ENCODE measurements around the gene CYP27B1.

CYP27B1 gene

GRCh38 chr12:57751788-57752667 is 14.8 kb downstream of the CYP27B1 start, which contains the start of gene CDK4:
CDK4 (minus strand) TSS chr12:57752310; CDS start chr12:57751717, 593 bp downstream.
- DNase-seq (ENCODE audit: low read depth in 2 of 2, low spot score in 1 of 2), result peak; percentile 94 to 97

DNA sequence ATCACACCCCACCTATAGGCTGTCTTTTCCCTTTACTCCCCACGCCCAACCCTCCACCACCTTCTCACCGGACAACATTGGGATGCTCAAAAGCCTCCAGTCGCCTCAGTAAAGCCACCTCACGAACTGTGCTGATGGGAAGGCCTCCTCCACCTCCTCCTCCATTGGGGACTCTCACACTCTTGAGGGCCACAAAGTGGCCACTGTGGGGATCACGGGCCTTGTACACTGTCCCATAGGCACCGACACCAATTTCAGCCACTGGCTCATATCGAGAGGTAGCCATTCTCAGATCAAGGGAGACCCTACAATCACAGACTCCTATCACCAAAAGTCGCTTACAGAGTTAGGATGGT is 15.5 kb downstream of the CYP27B1 start:
- no peak for DNase-seq (ENCODE audit: low read depth in 2 of 2, low spot score in 1 of 2)

DNA sequence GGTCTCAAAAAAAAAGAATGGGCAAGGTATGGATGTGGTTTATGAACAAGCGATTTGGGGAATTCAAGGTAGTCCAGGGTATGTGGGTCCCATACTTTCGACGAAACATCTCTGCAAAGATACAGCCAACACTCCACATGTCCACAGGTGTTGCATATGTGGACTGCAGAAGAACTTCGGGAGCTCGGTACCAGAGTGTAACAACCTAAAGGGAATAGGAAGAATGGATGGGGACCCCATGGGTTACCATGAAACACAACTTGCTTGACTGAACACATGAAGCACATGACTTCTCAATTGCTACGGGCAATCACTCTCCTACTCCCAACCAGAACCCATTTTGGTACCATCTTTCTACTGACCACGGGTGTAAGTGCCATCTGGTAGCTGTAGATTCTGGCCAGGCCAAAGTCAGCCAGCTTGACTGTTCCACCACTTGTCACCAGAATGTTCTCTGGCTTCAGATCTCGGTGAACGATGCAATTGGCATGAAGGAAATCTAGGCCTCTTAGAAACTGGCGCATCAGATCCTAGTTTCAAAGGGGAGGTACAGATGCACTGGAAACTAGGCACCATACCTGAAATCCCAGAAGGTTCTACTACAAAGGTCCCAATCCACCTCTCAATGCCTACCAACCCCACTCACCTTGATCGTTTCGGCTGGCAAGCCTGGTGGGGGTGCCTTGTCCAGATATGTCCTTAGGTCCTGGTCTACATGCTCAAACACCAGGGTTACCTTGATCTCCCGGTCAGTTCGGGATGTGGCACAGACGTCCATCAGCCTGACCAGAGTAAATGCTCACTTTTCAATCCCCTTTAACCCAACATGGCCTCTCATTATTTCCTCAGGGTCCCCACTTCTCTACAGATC is 16.1 kb downstream of the CYP27B1 start:
- no peak for DNase-seq (ENCODE audit: low read depth in 2 of 2, low spot score in 1 of 2)

GRCh38 chr12:57749061-57749460 is 17.8 kb downstream of the CYP27B1 start:
- no peak for DNase-seq (ENCODE audit: low read depth in 2 of 2, low spot score in 1 of 2)

DNA sequence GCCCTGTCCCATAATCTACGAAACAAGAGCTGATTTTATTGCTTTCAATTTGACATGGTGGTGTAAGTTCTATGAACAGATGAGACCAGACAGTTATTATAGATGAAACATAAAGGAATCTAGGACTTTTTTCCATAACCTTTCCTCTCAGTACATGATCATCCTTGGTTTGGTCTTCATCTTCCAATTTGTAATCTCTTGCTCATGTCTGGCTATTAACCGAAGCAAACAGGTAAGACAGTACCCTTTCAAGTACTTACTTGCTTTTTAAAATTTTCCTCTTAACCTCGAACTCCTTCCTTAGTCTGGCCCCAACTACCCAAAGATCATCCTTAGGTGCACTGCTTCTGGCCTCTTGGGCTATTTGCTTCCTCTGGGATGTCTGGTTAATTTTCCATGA is 20.9 kb downstream of the CYP27B1 start:
- DNase-seq (ENCODE audit: low read depth in 2 of 2, low spot score in 1 of 2), result no peak

- DNase-seq (ENCODE audit: low read depth in 2 of 2, low spot score in 1 of 2), result no peak
Measured at GRCh38 chr12:57745485-57745881, 21.4 kb downstream of the CYP27B1 start.

- DNase-seq (ENCODE audit: low read depth in 2 of 2, low spot score in 1 of 2), result peak; percentile 78 to 89
Measured at GRCh38 chr12:57744777-57745484, 21.9 kb downstream of the CYP27B1 start, which contains the start of gene TSPAN31. TSPAN31 (plus strand) TSS chr12:57745039; CDS start chr12:57745155, 116 bp downstream.

DNA sequence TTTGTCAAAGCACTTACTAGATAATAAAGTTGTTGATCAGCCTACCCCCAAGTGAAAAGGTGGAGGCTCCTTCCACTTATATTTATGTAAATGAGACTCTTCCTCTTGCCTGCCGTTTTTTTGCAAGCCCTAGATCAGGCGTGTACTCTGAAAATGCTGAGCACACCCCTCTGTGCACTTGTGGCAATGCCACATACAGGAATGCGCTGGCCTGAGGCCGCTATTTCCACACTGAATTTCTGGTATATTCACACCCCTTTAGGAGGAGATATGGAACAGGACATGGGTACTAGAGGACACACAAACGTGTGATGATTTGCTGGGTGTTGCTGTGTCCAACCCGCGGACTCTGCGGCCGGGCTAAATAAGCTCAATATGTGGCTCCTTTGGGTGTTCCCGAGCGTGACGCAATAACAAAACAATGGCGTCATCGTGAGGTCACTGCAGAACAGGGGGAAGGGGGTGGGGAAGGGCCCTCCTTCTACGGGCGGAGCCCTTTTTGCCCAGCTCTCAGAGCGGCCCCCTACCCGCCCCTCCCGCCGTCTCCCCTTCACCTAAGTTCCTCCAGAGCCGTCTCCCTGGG is 22.6 kb downstream of the CYP27B1 start:
- DNase-seq (ENCODE audit: low read depth in 2 of 2, low spot score in 1 of 2), result peak in 1 of 2 donors; percentile 49

- DNase-seq (ENCODE audit: low read depth in 2 of 2, low spot score in 1 of 2), result no peak
Measured at GRCh38 chr12:57743769-57744168, 23.1 kb downstream of the CYP27B1 start.

GRCh38 chr12:57741844-57742738 is 24.8 kb downstream of the CYP27B1 start:
- DNase-seq (ENCODE audit: low read depth in 2 of 2, low spot score in 1 of 2), result peak; percentile 50 to 66

DNA sequence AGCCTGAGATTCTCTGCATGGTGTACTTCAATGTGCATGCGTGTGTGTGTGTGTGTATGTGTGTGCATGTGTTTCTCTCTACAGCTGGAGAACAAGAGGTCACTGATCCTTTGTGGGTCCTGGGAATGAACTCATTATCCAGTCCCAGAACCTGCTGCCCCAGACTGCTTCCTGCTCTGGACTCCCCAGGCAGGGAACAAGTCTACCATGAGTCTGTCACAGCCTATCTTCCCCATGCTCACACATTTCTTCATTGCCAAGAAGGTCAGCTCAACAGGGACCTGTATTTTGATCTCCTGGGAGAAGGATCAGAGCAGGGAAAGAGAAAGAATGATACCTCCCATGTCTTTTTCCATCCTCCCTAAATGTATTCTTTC is 25.5 kb downstream of the CYP27B1 start:
- DNase-seq (ENCODE audit: low read depth in 2 of 2, low spot score in 1 of 2), result no peak

GRCh38 chr12:57740656-57741412 is 26.0 kb downstream of the CYP27B1 start:
- peak; percentile 46 to 68 for DNase-seq (ENCODE audit: low read depth in 2 of 2, low spot score in 1 of 2)

DNA sequence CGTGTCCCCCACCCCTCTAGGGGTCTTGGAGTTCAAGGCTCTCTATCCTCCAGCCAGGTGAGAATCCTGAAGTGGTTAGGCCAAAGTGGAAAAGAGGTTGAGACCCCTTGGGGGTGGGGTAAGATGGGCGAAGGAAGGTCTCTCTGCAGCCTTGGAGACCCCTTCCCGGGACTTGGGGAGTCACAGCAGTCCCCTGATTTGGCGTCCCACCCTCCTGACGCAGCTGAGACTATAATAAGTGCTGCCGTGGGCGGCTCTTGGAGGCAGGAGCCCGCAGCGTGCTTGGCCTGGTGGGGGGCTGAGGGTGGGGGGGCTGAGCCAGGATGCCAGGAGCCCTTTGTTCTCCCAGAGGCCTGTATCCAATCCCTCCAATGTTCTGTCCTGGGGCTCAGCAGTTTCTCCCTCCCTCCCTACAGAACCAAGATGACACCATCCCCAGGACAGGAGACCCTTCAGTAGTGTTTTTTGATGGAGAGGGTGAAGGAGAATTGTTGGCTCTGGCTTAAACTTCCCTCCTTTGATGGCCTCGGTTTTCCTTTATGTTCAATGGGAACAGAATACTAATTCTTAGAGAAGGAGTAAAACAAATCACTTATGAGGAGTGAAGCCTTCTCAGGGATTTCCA is 26.9 kb downstream of the CYP27B1 start:
- no peak for DNase-seq (ENCODE audit: low read depth in 2 of 2, low spot score in 1 of 2)

DNA sequence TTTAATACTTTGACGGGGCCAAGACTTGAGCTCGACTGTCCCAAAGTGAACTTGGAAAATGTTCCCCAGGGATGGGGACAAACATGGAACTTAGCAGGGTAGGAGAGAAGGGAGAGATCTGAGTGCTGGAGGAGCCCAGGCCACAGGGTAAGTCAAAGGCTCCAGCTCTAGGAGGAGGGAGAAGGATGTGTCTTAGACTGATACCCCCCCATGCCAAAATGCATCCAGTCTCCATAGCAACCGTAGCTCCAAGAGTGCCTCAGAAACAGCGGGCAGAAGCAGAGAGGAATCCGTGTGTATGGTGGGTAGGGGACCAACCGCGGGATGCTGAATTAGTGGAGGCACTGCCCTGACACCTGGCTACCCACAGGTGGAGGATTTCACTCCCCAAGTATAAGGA is 27.5 kb downstream of the CYP27B1 start:
- DNase-seq (ENCODE audit: low read depth in 2 of 2, low spot score in 1 of 2), result no peak

GRCh38 chr12:57738661-57739237 is 28.1 kb downstream of the CYP27B1 start, which contains the start of gene AGAP2:
AGAP2 (minus strand) TSS chr12:57738742; CDS start chr12:57738246, 496 bp downstream.
- no peak for DNase-seq (ENCODE audit: low read depth in 2 of 2, low spot score in 1 of 2)

GRCh38 chr12:57737467-57738460 is 29.1 kb downstream of the CYP27B1 start:
- DNase-seq (ENCODE audit: low read depth in 2 of 2, low spot score in 1 of 2), result no peak
